HEK293T (cell line): ENCODE data around the gene FNDC3A.

Experiments
- BHLHE40 ChIP-seq: fragments of 450-650 bp; IDR thresholded peaks from 2 replicates; pipeline ENCODE4 v1.6.1; 2016; ENCODE audit warnings: mild to moderate bottlenecking, moderate library complexity, borderline replicate concordance
- FOXA1 ChIP-seq: fragments of 450-650 bp; IDR thresholded peaks from 2 replicates; pipeline ENCODE4 v1.6.1; 2016; ENCODE audit warnings: mild to moderate bottlenecking
- FOXK2 ChIP-seq: fragments of 450-650 bp; IDR thresholded peaks from 2 replicates; pipeline ENCODE4 v1.6.1; 2016; ENCODE audit warnings: mild to moderate bottlenecking
- FOXM1 ChIP-seq: fragments of 450-650 bp; IDR thresholded peaks from 2 replicates; pipeline ENCODE4 v1.6.1; 2017; ENCODE audit warnings: mild to moderate bottlenecking, borderline replicate concordance
- L3MBTL2 ChIP-seq: fragments of 450-650 bp; conservative IDR thresholded peaks from 2 replicates; pipeline ENCODE4 v1.6.1; 2016; ENCODE audit warnings: mild to moderate bottlenecking
- SP1 ChIP-seq: fragments of 450-650 bp; IDR thresholded peaks from 2 replicates; pipeline ENCODE4 v1.6.1; 2017
- SUZ12 ChIP-seq: fragments of 450-650 bp; IDR thresholded peaks from 2 replicates; pipeline ENCODE4 v1.6.1; 2016; ENCODE audit warnings: mild to moderate bottlenecking
- TF ChIP-seq, protein P1 (sequence below): fragments of 450-650 bp; IDR thresholded peaks from 2 replicates; pipeline ENCODE4 v1.6.1; 2016

DNA sequence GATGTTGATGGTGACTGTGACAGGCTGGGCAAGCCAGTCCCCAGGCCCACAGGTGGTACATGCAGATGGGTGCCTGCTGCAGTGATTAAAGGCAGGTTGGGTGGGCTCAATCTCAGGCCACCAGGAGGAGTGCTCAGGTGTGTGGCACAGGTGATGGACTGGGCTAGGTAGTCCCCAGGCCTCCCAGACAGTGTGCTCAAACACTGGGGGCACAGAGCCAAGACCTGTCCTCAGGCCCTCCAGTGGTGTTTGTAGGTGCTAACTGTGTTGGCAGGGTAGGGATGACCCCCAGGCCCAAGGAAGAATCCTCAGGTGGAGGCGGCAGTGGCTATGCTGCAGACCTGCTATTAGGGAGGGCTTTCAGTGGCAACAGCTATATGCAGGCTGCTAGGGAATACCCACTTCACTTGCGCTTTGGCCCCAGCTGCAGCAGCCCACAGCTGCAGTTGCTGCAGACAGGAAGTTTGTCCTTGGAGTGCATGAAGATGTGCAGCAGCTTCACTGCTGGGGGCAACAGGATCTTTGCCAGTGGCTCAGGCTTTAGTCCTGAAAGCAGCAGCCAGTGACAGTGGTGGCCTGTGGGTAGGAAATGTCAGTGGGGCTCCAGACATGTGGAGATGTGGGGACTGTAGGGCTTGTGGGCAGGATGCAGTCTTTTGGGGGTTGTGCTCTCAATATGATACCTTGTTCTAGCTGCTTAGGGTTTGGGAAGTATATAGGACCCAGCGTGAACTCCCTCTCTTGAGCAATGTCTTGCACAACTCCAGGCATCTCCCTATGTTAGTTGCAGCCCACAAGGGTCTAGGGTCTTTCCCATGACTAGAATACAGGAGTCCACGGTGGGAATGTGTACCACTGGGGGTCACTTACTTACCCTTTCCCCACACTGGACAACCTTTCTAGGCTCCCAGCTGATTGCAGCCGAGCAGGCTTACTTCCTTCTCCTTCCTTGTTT is 190.4 kb downstream of the FNDC3A start:
- TF ChIP-seq SP1, result no peak
- no peak for TF ChIP-seq FOXA1
- no peak for TF ChIP-seq BHLHE40
- no peak for TF ChIP-seq FOXM1
- no peak for TF ChIP-seq FOXK2
- TF ChIP-seq, protein P1, sequence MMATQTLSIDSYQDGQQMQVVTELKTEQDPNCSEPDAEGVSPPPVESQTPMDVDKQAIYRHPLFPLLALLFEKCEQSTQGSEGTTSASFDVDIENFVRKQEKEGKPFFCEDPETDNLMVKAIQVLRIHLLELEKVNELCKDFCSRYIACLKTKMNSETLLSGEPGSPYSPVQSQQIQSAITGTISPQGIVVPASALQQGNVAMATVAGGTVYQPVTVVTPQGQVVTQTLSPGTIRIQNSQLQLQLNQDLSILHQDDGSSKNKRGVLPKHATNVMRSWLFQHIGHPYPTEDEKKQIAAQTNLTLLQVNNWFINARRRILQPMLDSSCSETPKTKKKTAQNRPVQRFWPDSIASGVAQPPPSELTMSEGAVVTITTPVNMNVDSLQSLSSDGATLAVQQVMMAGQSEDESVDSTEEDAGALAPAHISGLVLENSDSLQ, result no peak
- no peak for TF ChIP-seq SUZ12
- no peak for TF ChIP-seq L3MBTL2
